Smooth muscle cell (in vitro differentiated cells): Measurements from ENCODE around the gene PLD1. TPM values are rescaled to one million over a fixed set of nuclear protein-coding genes. Genes with fewer than 3 reads are reported as not detected.

Experiments used
- DNase-seq: peaks from one replicate; lab custom pipeline; 2025; ENCODE audit not compliant: unreplicated experiment; lab: John Stamatoyannopoulos, UW
- H2AFZ ChIP-seq: fragments of 200-600 bp; sonication (generic); 2 replicates; pipeline ENCODE4 v1.6.0; 2016; ENCODE audit warnings: antibody characterized with exemption, low read depth, mild to moderate bottlenecking
- H3F3A ChIP-seq: fragments of 200-600 bp; sonication (generic); 2 replicates; pipeline ENCODE4 v1.6.0; 2017; ENCODE audit warnings: antibody characterized with exemption, low read depth
- H3K27ac ChIP-seq: fragments of 200-600 bp; sonication (generic); 2 replicates; pipeline ENCODE4 v1.5.1; 2016; ENCODE audit warnings: low read depth, mild to moderate bottlenecking
- H3K27me3 ChIP-seq: fragments of 200-600 bp; sonication (generic); 2 replicates; pipeline ENCODE4 v1.6.1; 2016; ENCODE audit warnings: low read depth, mild to moderate bottlenecking
- H3K36me3 ChIP-seq: fragments of 200-600 bp; sonication (generic); 2 replicates; pipeline ENCODE4 v1.5.1; 2016; ENCODE audit warnings: low read depth
- H3K4me1 ChIP-seq: fragments of 200-600 bp; sonication (generic); 2 replicates; pipeline ENCODE4 v1.5.1; 2016; ENCODE audit warnings: low read depth
- H3K4me2 ChIP-seq: fragments of 200-600 bp; sonication (generic); 2 replicates; pipeline ENCODE4 v1.6.0; 2016; ENCODE audit warnings: mild to moderate bottlenecking
- H3K4me3 ChIP-seq: fragments of 200-600 bp; sonication (generic); 2 replicates; pipeline ENCODE4 v1.5.1; 2016; ENCODE audit warnings: mild to moderate bottlenecking
- H3K79me2 ChIP-seq: fragments of 200-600 bp; sonication (generic); 2 replicates; pipeline ENCODE4 v1.6.0; 2016; ENCODE audit warnings: low read depth, mild to moderate bottlenecking
- H3K9ac ChIP-seq: fragments of 200-600 bp; sonication (generic); 2 replicates; pipeline ENCODE4 v1.6.0; 2016; ENCODE audit warnings: low read depth
- H3K9me3 ChIP-seq: fragments of 200-600 bp; sonication (generic); replicated peaks from 2 replicates; pipeline ENCODE4 v1.5.1; 2016; ENCODE audit warnings: low read depth
- H4K20me1 ChIP-seq: fragments of 200-600 bp; sonication (generic); 2 replicates; pipeline ENCODE4 v1.6.0; 2016; ENCODE audit warnings: low read depth
- CTCF ChIP-seq: fragments of 200-600 bp; sonication (generic); IDR thresholded peaks from 2 replicates; pipeline ENCODE4 v1.5.1; 2017; ENCODE audit warnings: borderline replicate concordance, mild to moderate bottlenecking, antibody characterized with exemption; ENCODE audit not compliant: insufficient read depth, poor library complexity, severe bottlenecking
- WGBS: methylation state at CpG from one replicate; pipeline ENCODE4 v1.1.7; 2016; ENCODE audit warnings: low lambda C conversion rate; 5-methylcytosine and 5-hydroxymethylcytosine counted together
- polyA plus RNA-seq: library from polyadenylated mRNA; unstranded; fragments of >200 nt; fragmentation: Nextera tagmentation; extraction: Ambion mirVana; gene quantifications from 2 replicates; pipeline ENCODE4 v1.2.1, GENCODE V29; 2016
- total RNA-seq: library from RNA; depleted of rRNA; stranded (reverse); fragments of >200 nt; gene quantifications from 2 replicates; pipeline ENCODE4 v1.2.3, GENCODE V29; 2014

PLD1 gene
- total and polyA plus RNA-seq, 2 experiments from 2014 or later = 15.2 to 36.1 TPM

GRCh38 chr3:171810629-171811294, 479 bp upstream of the PLD1 start:
- Histone ChIP-seq H3K36me3 (no peaks in the 10 kb centered on the region), H3K4me2 (peak overlapping the region; percentile 83), H4K20me1 (no peaks in the 10 kb centered on the region), H3F3A (peaks cover 8% of the 10 kb centered on the region), H3K27me3 (no peaks in the 10 kb centered on the region), H2AFZ (peak overlapping the region; percentile 78), H3K4me1 (no peaks in the 10 kb centered on the region), H3K4me3 (peak overlapping the region; percentile 66), H3K79me2 (peaks cover 24% of the 10 kb centered on the region), H3K9ac (peak overlapping the region; percentile 90), H3K27ac (peak overlapping the region; percentile 95), H3K9me3 (no peaks in the 10 kb centered on the region)
- 18% methylated on average over 22 of the region's 22 CpGs for WGBS
- DNase-seq = no peak
- no peak for TF ChIP-seq CTCF

GRCh38 chr3:171809611-171809860, 747 bp downstream of the PLD1 start:
- H3K4me2 ChIP-seq = peak overlapping the region; percentile 83
- no peaks in the 10 kb centered on the region for H3K27me3 ChIP-seq
- H3K4me3 ChIP-seq = peak overlapping the region; percentile 66
- DNase-seq = no peak
- H3K4me1 ChIP-seq = no peaks in the 10 kb centered on the region
- no peak for TF ChIP-seq CTCF
- WGBS = 1% methylated on average over 10 of the region's 11 CpGs
- no peaks in the 10 kb centered on the region for H3K36me3 ChIP-seq
- H4K20me1 ChIP-seq = no peaks in the 10 kb centered on the region
- peak overlapping the region; percentile 38 for H2AFZ ChIP-seq
- H3K9ac ChIP-seq = peak overlapping the region; percentile 90
- no peaks in the 10 kb centered on the region for H3K9me3 ChIP-seq
- peaks cover 8% of the 10 kb centered on the region for H3F3A ChIP-seq
- peaks cover 36% of the 10 kb centered on the region for H3K79me2 ChIP-seq
- peak overlapping the region; percentile 95 for H3K27ac ChIP-seq

GRCh38 chr3:171807806-171808205, 2.5 kb downstream of the PLD1 start:
- Histone ChIP-seq H3K9me3 (no peaks in the 10 kb centered on the region), H3K4me2 (peak overlapping the region; percentile 71), H3K27ac (peak overlapping the region; percentile 87), H2AFZ (no peak overlapping the region), H3K9ac (no peak overlapping the region), H3F3A (peaks cover 8% of the 10 kb centered on the region), H4K20me1 (no peaks in the 10 kb centered on the region), H3K4me3 (no peak overlapping the region), H3K79me2 (peaks cover 54% of the 10 kb centered on the region), H3K36me3 (no peaks in the 10 kb centered on the region), H3K27me3 (no peaks in the 10 kb centered on the region), H3K4me1 (no peaks in the 10 kb centered on the region)
- TF ChIP-seq CTCF = no peak
- WGBS = 97% methylated on average over 6 of the region's 6 CpGs
- DNase-seq = no peak

GRCh38 chr3:171807129-171807675, 3.1 kb downstream of the PLD1 start:
- TF ChIP-seq CTCF = no peak
- Histone ChIP-seq H3K27ac (peak overlapping the region; percentile 87), H2AFZ (no peak overlapping the region), H3K4me3 (peak overlapping the region; percentile 8), H3K27me3 (no peaks in the 10 kb centered on the region), H3K9ac (peak overlapping the region; percentile 39), H3K79me2 (peaks cover 60% of the 10 kb centered on the region), H4K20me1 (no peaks in the 10 kb centered on the region), H3K36me3 (no peaks in the 10 kb centered on the region), H3F3A (peaks cover 8% of the 10 kb centered on the region), H3K4me2 (peak overlapping the region; percentile 71), H3K4me1 (no peaks in the 10 kb centered on the region), H3K9me3 (no peaks in the 10 kb centered on the region)
- DNase-seq = no peak
- 91% methylated on average over 7 of the region's 7 CpGs for whole genome bisulfite sequencing
